Fibroblast of lung (primary cell): Measurements from ENCODE around the gene LINC01488.

Source experiments
- EZH2 ChIP-seq: IDR thresholded peaks from 2 replicates; pipeline ENCODE4 v1.5.1; 2012; ENCODE audit warnings: low read length, control low read depth, mild to moderate bottlenecking; ENCODE audit errors: missing control alignments
- TF ChIP-seq, protein P1 (sequence below), 2 donors: IDR thresholded peaks in 1 of 2; conservative IDR thresholded peaks in 1 of 2; 1 replicate in 1 of 2; 2 replicates in 1 of 2; pipeline ENCODE4 v1.5.1; 2011 to 2012; ENCODE audit warnings: low read length in 2 of 2, control low read depth in 1 of 2, inconsistent platforms in 1 of 2, low read depth in 1 of 2, mild to moderate bottlenecking in 1 of 2

DNA sequence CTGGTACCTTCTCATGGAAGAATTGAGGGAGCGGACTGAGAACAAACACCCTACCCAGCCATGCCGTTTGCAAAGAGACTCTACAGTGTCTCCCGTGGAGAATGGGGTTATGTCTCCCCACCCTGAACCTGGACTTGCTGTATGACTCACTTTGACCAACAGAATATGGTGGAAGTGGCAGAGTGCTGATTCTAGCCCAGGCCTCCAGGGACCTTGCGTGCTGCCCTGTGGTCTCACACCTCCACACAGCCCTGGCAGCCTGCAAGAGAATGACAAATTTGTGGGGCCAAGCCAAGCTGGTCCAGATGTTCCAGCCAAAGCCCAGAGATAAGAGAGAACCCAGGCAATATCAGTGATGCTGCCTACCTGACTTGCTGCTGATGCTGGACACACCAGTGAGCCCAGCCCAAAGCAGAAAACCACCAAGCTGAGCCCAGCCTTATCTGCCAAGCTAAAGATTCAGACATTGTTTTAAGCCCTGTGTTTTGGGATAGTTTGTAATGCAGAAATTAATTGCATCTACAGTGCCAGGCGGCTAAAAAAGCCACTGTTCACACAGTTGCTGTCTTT is 8.1 kb upstream of the LINC01488 start:
- TF ChIP-seq, protein P1, sequence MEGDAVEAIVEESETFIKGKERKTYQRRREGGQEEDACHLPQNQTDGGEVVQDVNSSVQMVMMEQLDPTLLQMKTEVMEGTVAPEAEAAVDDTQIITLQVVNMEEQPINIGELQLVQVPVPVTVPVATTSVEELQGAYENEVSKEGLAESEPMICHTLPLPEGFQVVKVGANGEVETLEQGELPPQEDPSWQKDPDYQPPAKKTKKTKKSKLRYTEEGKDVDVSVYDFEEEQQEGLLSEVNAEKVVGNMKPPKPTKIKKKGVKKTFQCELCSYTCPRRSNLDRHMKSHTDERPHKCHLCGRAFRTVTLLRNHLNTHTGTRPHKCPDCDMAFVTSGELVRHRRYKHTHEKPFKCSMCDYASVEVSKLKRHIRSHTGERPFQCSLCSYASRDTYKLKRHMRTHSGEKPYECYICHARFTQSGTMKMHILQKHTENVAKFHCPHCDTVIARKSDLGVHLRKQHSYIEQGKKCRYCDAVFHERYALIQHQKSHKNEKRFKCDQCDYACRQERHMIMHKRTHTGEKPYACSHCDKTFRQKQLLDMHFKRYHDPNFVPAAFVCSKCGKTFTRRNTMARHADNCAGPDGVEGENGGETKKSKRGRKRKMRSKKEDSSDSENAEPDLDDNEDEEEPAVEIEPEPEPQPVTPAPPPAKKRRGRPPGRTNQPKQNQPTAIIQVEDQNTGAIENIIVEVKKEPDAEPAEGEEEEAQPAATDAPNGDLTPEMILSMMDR (conservative IDR thresholded peaks at IDR 0.05 in 1 of 2, IDR thresholded peaks at IDR 0.05 in 1 of 2; ENCODE audit: low read depth in 1 of 2, low read length in 2 of 2), result no peak
- no peak for TF ChIP-seq EZH2
